GM12878 (cell line): Measurements from ENCODE around the gene NAV2.

Experiments used
- CREB1 ChIP-seq: IDR thresholded peaks from 2 replicates; pipeline ENCODE4 v1.6.1; 2012; ENCODE audit warnings: low read depth, mild to moderate bottlenecking, inconsistent platforms
- CTCF ChIP-seq, 3 experiments: IDR thresholded peaks in 2 of 3; conservative IDR thresholded peaks in 1 of 3; 2 replicates each; pipeline ENCODE4 v1.5.1; 2011; ENCODE audit warnings: low read depth in 3 of 3, low read length in 3 of 3, mild to moderate bottlenecking in 3 of 3, control low read depth in 2 of 3, moderate library complexity in 2 of 3, inconsistent platforms in 1 of 3, mixed read lengths in 1 of 3; ENCODE audit not compliant: control insufficient read depth in 2 of 3, insufficient read depth in 1 of 3; ENCODE audit errors: extremely low read depth in 1 of 3
- EP300 ChIP-seq, 2 experiments: fragments of 150-350 bp in 1 of 2; IDR thresholded peaks; 2 replicates each; pipeline ENCODE4 v1.6.1; 2011 to 2012; ENCODE audit warnings: low read depth in 2 of 2, low read length in 2 of 2, borderline replicate concordance in 1 of 2, improper control_type of control experiment in 1 of 2, inconsistent platforms in 1 of 2; ENCODE audit not compliant: control insufficient read depth in 1 of 2
- ETV6 ChIP-seq, 2 experiments: fragments of 450-650 bp in 1 of 2; IDR thresholded peaks in 1 of 2; conservative IDR thresholded peaks in 1 of 2; 2 replicates each; pipeline ENCODE4 v1.6.1; 2014; ENCODE audit warnings: antibody characterized with exemption in 1 of 2, borderline replicate concordance in 1 of 2, low read depth in 1 of 2, mild to moderate bottlenecking in 1 of 2, moderate library complexity in 1 of 2
- EZH2 ChIP-seq: IDR thresholded peaks from 2 replicates; pipeline ENCODE4 v1.6.1; 2012; ENCODE audit warnings: low read depth, mild to moderate bottlenecking, control low read depth, inconsistent platforms, low read length, borderline replicate concordance; ENCODE audit not compliant: control insufficient read depth
- FOXM1 ChIP-seq: IDR thresholded peaks from 2 replicates; pipeline ENCODE4 v1.6.1; 2012; ENCODE audit warnings: low read depth, mild to moderate bottlenecking, inconsistent platforms, low read length, moderate library complexity
- MAX ChIP-seq: IDR thresholded peaks from 2 replicates; pipeline ENCODE4 v1.6.1; 2012; ENCODE audit warnings: low read depth, low read length, improper control_type of control experiment
- MXI1 ChIP-seq: fragments of 150-350 bp; IDR thresholded peaks from 2 replicates; pipeline ENCODE4 v1.6.1; 2011; ENCODE audit warnings: low read depth, mild to moderate bottlenecking, inconsistent platforms, low read length, improper control_type of control experiment
- POLR2A ChIP-seq: IDR thresholded peaks from 2 replicates; pipeline ENCODE4 v1.6.1; 2011; ENCODE audit warnings: low read depth, mild to moderate bottlenecking, low read length
- POLR2AphosphoS5 ChIP-seq: IDR thresholded peaks from 2 replicates; pipeline ENCODE4 v1.6.1; 2011; ENCODE audit warnings: mild to moderate bottlenecking, low read length, inconsistent platforms
- SIN3A ChIP-seq: IDR thresholded peaks from 2 replicates; pipeline ENCODE4 v1.6.1; 2012; ENCODE audit warnings: low read depth, low read length, improper control_type of control experiment
- SRF ChIP-seq, 2 experiments: IDR thresholded peaks; 2 replicates each; pipeline ENCODE4 v1.6.1; 2011; ENCODE audit warnings: low read depth in 2 of 2, low read length in 2 of 2, mild to moderate bottlenecking in 1 of 2, moderate library complexity in 1 of 2
- TARDBP ChIP-seq: IDR thresholded peaks from 2 replicates; pipeline ENCODE4 v1.6.1; 2016; ENCODE audit warnings: borderline replicate concordance
- ZNF384 ChIP-seq: IDR thresholded peaks from 2 replicates; pipeline ENCODE4 v1.6.1; 2012; ENCODE audit warnings: low read depth, mild to moderate bottlenecking, low read length, improper control_type of control experiment, borderline replicate concordance

GRCh38 chr11:19766206-19766605 lies 53.6 kb downstream of the NAV2 start:
- no peak for TF ChIP-seq POLR2AphosphoS5
- TF ChIP-seq ETV6 (conservative IDR thresholded peaks at IDR 0.05 in 1 of 2, IDR thresholded peaks at IDR 0.05 in 1 of 2; ENCODE audit: borderline replicate concordance in 1 of 2, low read depth in 1 of 2): no peak
- no peak for TF ChIP-seq EZH2
- no peak for TF ChIP-seq SRF (IDR thresholded peaks at IDR 0.05; ENCODE audit: low read depth in 2 of 2, low read length in 2 of 2)
- TF ChIP-seq CTCF (IDR thresholded peaks at IDR 0.05 in 2 of 3, conservative IDR thresholded peaks at IDR 0.05 in 1 of 3; ENCODE audit: control insufficient read depth in 2 of 3, extremely low read depth in 1 of 3, insufficient read depth in 1 of 3, low read depth in 3 of 3, low read length in 3 of 3): no peak
- no peak for TF ChIP-seq SIN3A
- no peak for TF ChIP-seq CREB1
- TF ChIP-seq ZNF384: no peak
- no peak for TF ChIP-seq MAX
- no peak for TF ChIP-seq FOXM1
- TF ChIP-seq MXI1: no peak
- TF ChIP-seq TARDBP: no peak
- TF ChIP-seq POLR2A: no peak
- no peak for TF ChIP-seq EP300 (IDR thresholded peaks at IDR 0.05; ENCODE audit: borderline replicate concordance in 1 of 2, control insufficient read depth in 1 of 2, low read depth in 2 of 2, low read length in 2 of 2)
